Uterus (tissue), 4 donors: ENCODE measurements around the gene XRCC6. TPM values are rescaled to one million over a fixed set of nuclear protein-coding genes. Genes with fewer than 3 reads are reported as not detected.
A peak's percentile ranks its signal among the peaks of the same experiment; 100 is the strongest.

Experiments
- DNase-seq, 2 donors: peaks; one replicate each; pipeline ENCODE4 v3.0.0-alpha.2; 2019 to 2020
- H3K27ac ChIP-seq, 2 donors: fragments of 200-600 bp; sonication (generic); 1 replicate in 1 of 2; 2 replicates in 1 of 2; pipeline ENCODE4 v1.5.1; 2016 to 2018
- H3K27me3 ChIP-seq, 2 donors: fragments of 200-600 bp; sonication (generic); one replicate each; pipeline ENCODE4 v1.5.1; 2018 to 2019; ENCODE audit warnings: control low read depth in 1 of 2
- H3K36me3 ChIP-seq, 2 donors: fragments of 200-600 bp; sonication (generic); one replicate each; pipeline ENCODE4 v1.5.1; 2019; ENCODE audit warnings: control low read depth in 1 of 2
- H3K4me1 ChIP-seq, 2 donors: fragments of 200-600 bp; sonication (generic); one replicate each; pipeline ENCODE4 v1.5.1; 2018 to 2019; ENCODE audit warnings: control low read depth in 1 of 2
- H3K4me3 ChIP-seq, 2 donors: fragments of 200-600 bp; sonication (generic); 1 replicate in 1 of 2; 2 replicates in 1 of 2; pipeline ENCODE4 v1.5.1; 2018 to 2019; ENCODE audit warnings: mild to moderate bottlenecking in 1 of 2
- H3K9me3 ChIP-seq, 2 donors: fragments of 200-600 bp; sonication (generic); one replicate each; pipeline ENCODE4 v1.5.1; 2019; ENCODE audit warnings: control low read depth in 1 of 2
- POLR2A ChIP-seq, 2 donors: fragments of 450-650 bp; IDR thresholded peaks; one replicate each; pipeline ENCODE4 v1.6.1; 2016; ENCODE audit warnings: antibody characterized with exemption in 2 of 2, mild to moderate bottlenecking in 1 of 2, moderate library complexity in 1 of 2
- intact Hi-C: fragments of 100-400 bp; cut with DNase I; formaldehyde crosslinking; loops from one replicate; pipeline ENCODE4 v1.15.1; 2023; ENCODE audit warnings: low total_unique reads
- total RNA-seq, 4 donors: library from RNA; depleted of rRNA in 3 of 4; stranded (reverse); fragments of >200 nt in 3 of 4; gene quantifications; one replicate each; pipeline versions ENCODE4 v1.1.0 to v1.2.4, GENCODE V29; 2014 to 2023
- TF ChIP-seq, protein P1 (sequence below), 4 experiments: fragments of 200-600 bp in 2 of 4; fragments of 450-650 bp in 2 of 4; sonication (generic) in 2 of 4; IDR thresholded peaks; one replicate each; pipeline ENCODE4 v1.5.1; 2016 to 2019; ENCODE audit warnings: antibody characterized with exemption in 4 of 4, mild to moderate bottlenecking in 2 of 4, moderate library complexity in 1 of 4
- donor health status: DM: yes; HTN: yes; CAD: no.

The XRCC6 gene
- total RNA-seq, 4 donors from 2014 or later = 89.1 to 303 (median 157) TPM

- H3K27ac ChIP-seq = peak overlapping the region; percentile 93 to 95
- TF ChIP-seq, protein P1, sequence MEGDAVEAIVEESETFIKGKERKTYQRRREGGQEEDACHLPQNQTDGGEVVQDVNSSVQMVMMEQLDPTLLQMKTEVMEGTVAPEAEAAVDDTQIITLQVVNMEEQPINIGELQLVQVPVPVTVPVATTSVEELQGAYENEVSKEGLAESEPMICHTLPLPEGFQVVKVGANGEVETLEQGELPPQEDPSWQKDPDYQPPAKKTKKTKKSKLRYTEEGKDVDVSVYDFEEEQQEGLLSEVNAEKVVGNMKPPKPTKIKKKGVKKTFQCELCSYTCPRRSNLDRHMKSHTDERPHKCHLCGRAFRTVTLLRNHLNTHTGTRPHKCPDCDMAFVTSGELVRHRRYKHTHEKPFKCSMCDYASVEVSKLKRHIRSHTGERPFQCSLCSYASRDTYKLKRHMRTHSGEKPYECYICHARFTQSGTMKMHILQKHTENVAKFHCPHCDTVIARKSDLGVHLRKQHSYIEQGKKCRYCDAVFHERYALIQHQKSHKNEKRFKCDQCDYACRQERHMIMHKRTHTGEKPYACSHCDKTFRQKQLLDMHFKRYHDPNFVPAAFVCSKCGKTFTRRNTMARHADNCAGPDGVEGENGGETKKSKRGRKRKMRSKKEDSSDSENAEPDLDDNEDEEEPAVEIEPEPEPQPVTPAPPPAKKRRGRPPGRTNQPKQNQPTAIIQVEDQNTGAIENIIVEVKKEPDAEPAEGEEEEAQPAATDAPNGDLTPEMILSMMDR (IDR thresholded peaks at IDR 0.05) = no peak
- TF ChIP-seq POLR2A (IDR thresholded peaks at IDR 0.05) = no peak
- no peaks in the 10 kb centered on the region for H3K9me3 ChIP-seq
- intact Hi-C loops = no loop called here
- no peak for DNase-seq
- H3K36me3 ChIP-seq = no peaks in the 10 kb centered on the region
- no peaks in the 10 kb centered on the region for H3K4me1 ChIP-seq
- peak overlapping the region; percentile 86 to 90 for H3K4me3 ChIP-seq
- no peaks in the 10 kb centered on the region for H3K27me3 ChIP-seq
These were observed 66.8 kb downstream of the XRCC6 start for GRCh38 chr22:41687901-41688364.

- Histone ChIP-seq H3K9me3 (no peaks in the 10 kb centered on the region), H3K36me3 (no peaks in the 10 kb centered on the region), H3K4me1 (no peaks in the 10 kb centered on the region), H3K4me3 (peak within 1 kb of the TSS; percentile 86 to 90), H3K27me3 (no peaks in the 10 kb centered on the region), H3K27ac (peak within 1 kb of the TSS; percentile 93 to 95)
- peak; percentile 78 to 85 for TF ChIP-seq POLR2A (IDR thresholded peaks at IDR 0.05)
- TF ChIP-seq, protein P1 (IDR thresholded peaks at IDR 0.05) = peak in 2 of 4 experiments; percentile 39 to 44
- intact Hi-C loops = no loop called here
- DNase-seq = peak; percentile 90 to 91
These were observed 67.5 kb downstream of the XRCC6 start, which contains the start of gene SNU13 for GRCh38 chr22:41688365-41689211. SNU13 (minus strand) TSS chr22:41688867; CDS start chr22:41688796, 71 bp downstream.

- Histone ChIP-seq H3K9me3 (no peaks in the 10 kb centered on the region), H3K36me3 (no peaks in the 10 kb centered on the region), H3K4me3 (no peak overlapping the region), H3K27me3 (no peaks in the 10 kb centered on the region), H3K27ac (no peak overlapping the region), H3K4me1 (no peaks in the 10 kb centered on the region)
- no peak for TF ChIP-seq POLR2A (IDR thresholded peaks at IDR 0.05)
- TF ChIP-seq, protein P1 (IDR thresholded peaks at IDR 0.05) = no peak
- no peak for DNase-seq
- intact Hi-C loops = no loop called here
These were observed 69.4 kb downstream of the XRCC6 start for GRCh38 chr22:41690476-41690875.

DNA sequence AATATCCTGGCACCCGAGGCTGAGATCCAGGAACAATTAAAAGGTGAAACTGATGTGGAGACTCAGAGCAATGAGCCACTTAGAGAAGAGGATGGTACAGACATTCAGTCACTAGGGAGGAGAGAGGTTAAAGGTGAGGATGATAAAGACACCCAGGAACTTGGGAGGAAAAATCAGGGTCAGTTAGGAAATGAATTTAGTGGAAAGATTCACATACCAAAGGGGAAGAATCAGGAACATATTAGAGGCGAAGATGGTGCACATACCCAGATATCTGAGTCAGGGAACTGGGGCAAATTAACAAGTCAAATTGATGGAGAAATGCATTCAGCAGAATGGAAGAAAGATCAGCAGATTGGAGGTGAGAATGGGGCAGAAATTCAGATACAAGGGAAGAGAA, 74.1 kb downstream of the XRCC6 start:
- H3K36me3 ChIP-seq = no peaks in the 10 kb centered on the region
- no peaks in the 10 kb centered on the region for H3K9me3 ChIP-seq
- no peak overlapping the region for H3K4me3 ChIP-seq
- no peak for DNase-seq
- H3K4me1 ChIP-seq = peaks cover 0 to 7% of the 10 kb centered on the region in 2 donors
- no peaks in the 10 kb centered on the region for H3K27me3 ChIP-seq
- intact Hi-C loops = loop anchor here (5.0 kb wide), 1 partner anchor 247 kb away; no protein-coding TSS in a partner anchor
- TF ChIP-seq, protein P1 (IDR thresholded peaks at IDR 0.05) = no peak
- no peak for TF ChIP-seq POLR2A (IDR thresholded peaks at IDR 0.05)
- no peak overlapping the region for H3K27ac ChIP-seq

GRCh38 chr22:41696703-41697102, 75.6 kb downstream of the XRCC6 start:
- Histone ChIP-seq H3K9me3 (no peaks in the 10 kb centered on the region), H3K27me3 (no peaks in the 10 kb centered on the region), H3K4me3 (no peak overlapping the region), H3K27ac (no peak overlapping the region), H3K4me1 (peaks cover 0 to 7% of the 10 kb centered on the region in 2 donors), H3K36me3 (no peaks in the 10 kb centered on the region)
- intact Hi-C loops = loop anchor here (5.0 kb wide), 1 partner anchor 246 kb away; no protein-coding TSS in a partner anchor
- DNase-seq = no peak
- TF ChIP-seq POLR2A (IDR thresholded peaks at IDR 0.05) = no peak
